GM13976 (cell line): ENCODE measurements around the gene LGR5.

Source experiments
- DNase-seq: peaks from one replicate; pipeline ENCODE4 v3.0.0; 2012; ENCODE audit warnings: low spot score
- in situ Hi-C: fragments of 300-500 bp; cut with MboI; formaldehyde crosslinking; loops from one replicate; pipeline ENCODE4 v1.12.0; 2022; ENCODE audit warnings: low sequenced_read_pairs, mixed read lengths, inconsistent platforms; ENCODE audit not compliant: unreplicated experiment
- TF ChIP-seq, protein P1 (sequence below): IDR thresholded peaks from 2 replicates; pipeline ENCODE4 v1.5.1; 2012; ENCODE audit warnings: borderline replicate concordance, mild to moderate bottlenecking; ENCODE audit not compliant: insufficient read depth; ENCODE audit errors: extremely low read depth, missing control alignments, control extremely low read depth

Gene LGR5

DNA sequence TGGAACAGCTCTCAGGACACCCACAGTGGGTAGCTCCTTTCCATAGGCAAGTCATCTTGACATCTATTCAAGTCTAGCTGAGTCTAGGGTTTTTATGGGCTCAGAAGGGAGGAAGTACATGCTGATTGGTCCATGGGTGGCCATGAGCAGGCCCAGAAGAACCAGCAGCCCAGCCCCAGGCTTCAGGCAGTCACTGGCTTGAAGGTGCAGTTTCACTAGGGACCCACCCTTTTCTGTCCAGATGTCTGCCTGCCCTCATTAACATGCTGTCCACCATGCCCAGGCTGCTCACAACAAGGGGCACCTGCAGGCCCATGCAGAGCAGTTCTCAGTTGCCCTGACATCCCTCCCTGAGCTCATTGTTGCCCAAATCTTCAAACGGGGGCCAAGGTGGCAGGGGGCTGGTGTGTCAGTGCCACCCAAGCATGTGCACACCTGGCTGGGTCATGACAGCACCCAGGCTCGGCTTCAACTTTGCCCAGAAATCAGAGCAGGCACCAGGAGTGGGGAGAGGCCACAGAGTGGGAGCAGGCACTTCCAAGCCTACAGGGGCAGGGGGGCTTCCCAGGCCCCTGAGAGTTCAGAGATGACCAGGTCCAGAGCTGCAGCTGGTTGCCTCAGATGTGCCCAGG is 18.7 kb upstream of the LGR5 start:
- TF ChIP-seq, protein P1, sequence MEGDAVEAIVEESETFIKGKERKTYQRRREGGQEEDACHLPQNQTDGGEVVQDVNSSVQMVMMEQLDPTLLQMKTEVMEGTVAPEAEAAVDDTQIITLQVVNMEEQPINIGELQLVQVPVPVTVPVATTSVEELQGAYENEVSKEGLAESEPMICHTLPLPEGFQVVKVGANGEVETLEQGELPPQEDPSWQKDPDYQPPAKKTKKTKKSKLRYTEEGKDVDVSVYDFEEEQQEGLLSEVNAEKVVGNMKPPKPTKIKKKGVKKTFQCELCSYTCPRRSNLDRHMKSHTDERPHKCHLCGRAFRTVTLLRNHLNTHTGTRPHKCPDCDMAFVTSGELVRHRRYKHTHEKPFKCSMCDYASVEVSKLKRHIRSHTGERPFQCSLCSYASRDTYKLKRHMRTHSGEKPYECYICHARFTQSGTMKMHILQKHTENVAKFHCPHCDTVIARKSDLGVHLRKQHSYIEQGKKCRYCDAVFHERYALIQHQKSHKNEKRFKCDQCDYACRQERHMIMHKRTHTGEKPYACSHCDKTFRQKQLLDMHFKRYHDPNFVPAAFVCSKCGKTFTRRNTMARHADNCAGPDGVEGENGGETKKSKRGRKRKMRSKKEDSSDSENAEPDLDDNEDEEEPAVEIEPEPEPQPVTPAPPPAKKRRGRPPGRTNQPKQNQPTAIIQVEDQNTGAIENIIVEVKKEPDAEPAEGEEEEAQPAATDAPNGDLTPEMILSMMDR: no peak
- no peak for DNase-seq
- in situ Hi-C loops: no loop called here

GRCh38 chr12:71425568-71426299 is 13.9 kb upstream of the LGR5 start:
- in situ Hi-C loops: no loop called here
- DNase-seq: no peak
- TF ChIP-seq, protein P1: no peak

DNA sequence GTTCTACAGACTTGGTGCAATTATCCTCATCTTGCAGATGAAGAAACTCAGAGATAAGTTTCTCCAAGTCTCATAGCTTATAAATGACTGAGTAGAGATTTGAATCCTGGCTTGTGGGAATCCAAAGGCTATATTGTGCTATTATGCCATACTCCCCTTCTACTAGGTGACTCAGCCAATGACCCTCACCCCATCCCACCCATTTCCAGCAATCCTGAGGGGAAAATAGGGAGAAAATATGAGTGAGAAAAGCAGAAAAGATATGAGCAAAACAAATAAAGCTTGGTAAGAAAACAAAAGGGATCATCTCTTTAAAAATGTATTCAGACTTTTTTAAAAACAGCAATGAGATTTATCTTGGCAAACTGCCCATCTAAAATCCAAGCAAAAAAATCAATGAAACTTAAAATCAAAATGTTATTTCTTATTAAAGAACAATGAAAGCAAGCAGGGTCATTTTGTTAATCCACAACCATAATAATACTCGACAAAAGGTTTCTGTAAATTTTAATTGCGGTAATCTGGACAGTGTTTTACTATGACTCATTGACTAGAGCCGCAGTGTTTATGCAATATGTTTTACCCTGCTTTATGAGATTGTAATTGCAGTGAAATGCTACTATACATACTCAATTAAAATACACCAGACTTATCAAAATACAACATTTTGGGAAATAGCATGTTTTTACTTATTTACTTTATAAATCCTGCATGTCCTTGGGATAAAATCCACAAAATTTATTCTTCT is 13.1 kb upstream of the LGR5 start:
- in situ Hi-C loops: no loop called here
- no peak for DNase-seq
- TF ChIP-seq, protein P1: no peak

DNA sequence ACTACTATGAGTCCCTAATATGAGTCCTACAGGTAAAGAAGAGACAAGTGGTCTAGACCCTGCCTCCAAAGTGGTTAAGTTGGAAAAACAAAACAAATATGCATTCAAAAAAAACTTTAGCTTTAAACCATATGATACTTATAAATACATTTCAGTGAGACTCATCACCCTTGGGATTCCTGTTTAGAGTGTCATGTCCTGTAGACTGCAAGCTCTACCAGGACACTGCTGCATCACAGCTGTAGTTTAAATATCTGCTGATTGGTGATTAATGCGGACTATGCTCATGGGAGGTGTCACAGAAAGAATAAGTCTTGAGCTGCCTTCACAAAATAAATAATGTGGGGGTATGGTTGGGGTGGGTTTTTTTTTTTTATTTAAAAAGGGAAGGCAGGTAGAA is 8.8 kb upstream of the LGR5 start:
- no peak for DNase-seq
- TF ChIP-seq, protein P1: no peak
- in situ Hi-C loops: no loop called here

DNA sequence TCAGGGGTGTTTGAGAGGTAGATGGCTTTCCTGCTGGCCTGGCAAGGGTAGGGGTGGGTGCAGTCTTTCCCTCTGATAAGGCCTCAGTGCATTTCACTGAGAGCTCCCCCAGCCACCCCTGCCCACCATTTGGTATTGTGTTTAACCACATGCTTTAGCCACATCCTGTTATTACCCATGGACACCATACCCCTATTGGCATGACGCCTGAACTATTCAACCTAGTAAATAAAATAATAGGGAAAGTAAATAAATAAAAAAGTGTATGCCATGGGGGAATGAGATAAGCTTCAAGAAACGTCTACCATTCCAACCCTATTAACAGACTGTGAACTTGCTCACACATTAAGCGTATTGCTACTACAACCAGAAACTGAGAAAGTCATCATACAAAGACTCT is 7.6 kb upstream of the LGR5 start:
- DNase-seq: no peak
- in situ Hi-C loops: no loop called here
- TF ChIP-seq, protein P1: no peak

DNA sequence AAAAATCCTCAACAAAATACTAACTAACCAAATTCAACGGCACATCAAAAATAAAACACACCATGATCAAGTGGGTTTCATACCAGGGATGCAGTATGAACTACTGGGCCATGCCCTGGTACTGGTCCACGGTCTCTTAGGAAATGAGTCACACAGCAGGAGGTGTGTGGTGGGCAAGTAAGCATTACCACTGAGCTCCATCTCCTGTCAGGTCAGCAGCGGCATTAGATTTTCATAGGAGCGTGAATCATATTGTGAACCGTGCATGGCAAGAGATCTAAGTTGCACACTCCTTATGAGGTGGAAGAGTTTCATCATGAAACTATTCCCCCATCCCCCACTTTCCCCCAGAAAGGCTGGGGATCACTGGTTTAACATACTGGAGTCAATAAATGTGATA is 6.7 kb upstream of the LGR5 start:
- in situ Hi-C loops: no loop called here
- TF ChIP-seq, protein P1: no peak
- no peak for DNase-seq
